Stimulated activated CD4-positive, alpha-beta T cell treated with anti-CD3 and anti-CD28 coated beads, Interleukin-4, amount 100 ng/mL, for 4 hours (primary cell): ENCODE measurements around the gene ANKS1B.
"Not testable (repeated sequence)": the region's sequence is repeated elsewhere in the genome, so short reads cannot be mapped to it uniquely, and the experiment has no call there.

Experiments
- DNase-seq, 2 experiments: peaks; one replicate each; pipeline ENCODE4 v3.0.0-alpha.2; 2020

ANKS1B gene

GRCh38 chr12:99334285-99335056 lies 650.3 kb downstream of the ANKS1B start:
- DNase-seq, result no peak

- DNase-seq, result no peak
These were observed 651.7 kb downstream of the ANKS1B start for GRCh38 chr12:99332936-99333591.

GRCh38 chr12:99330216-99330615 lies 654.5 kb downstream of the ANKS1B start:
- DNase-seq, result no peak

GRCh38 chr12:99321210-99321609 lies 663.5 kb downstream of the ANKS1B start:
- DNase-seq, result not testable (repeated sequence)

GRCh38 chr12:99311373-99311772 lies 673.4 kb downstream of the ANKS1B start:
- no peak for DNase-seq

- no peak for DNase-seq
These were observed 674.9 kb downstream of the ANKS1B start for GRCh38 chr12:99309812-99310211.

- DNase-seq, result no peak
These were observed 681.9 kb downstream of the ANKS1B start for GRCh38 chr12:99302874-99303273.

GRCh38 chr12:99287136-99287535 lies 697.6 kb downstream of the ANKS1B start:
- DNase-seq, result no peak

GRCh38 chr12:99284161-99284560 lies 700.6 kb downstream of the ANKS1B start:
- no peak for DNase-seq

GRCh38 chr12:99282624-99283023 lies 702.1 kb downstream of the ANKS1B start:
- no peak for DNase-seq

GRCh38 chr12:99282086-99282485 lies 702.6 kb downstream of the ANKS1B start:
- no peak for DNase-seq

- DNase-seq, result no peak
These were observed 703.5 kb downstream of the ANKS1B start for GRCh38 chr12:99281277-99281676.

- no peak for DNase-seq
These were observed 705.8 kb downstream of the ANKS1B start for GRCh38 chr12:99278899-99279298.

GRCh38 chr12:99277591-99278379 lies 707.0 kb downstream of the ANKS1B start:
- no peak for DNase-seq

- DNase-seq, result no peak
These were observed 713.7 kb downstream of the ANKS1B start for GRCh38 chr12:99271071-99271470.

GRCh38 chr12:99267038-99267437 lies 717.7 kb downstream of the ANKS1B start:
- DNase-seq, result no peak

- no peak for DNase-seq
These were observed 719.1 kb downstream of the ANKS1B start for GRCh38 chr12:99265648-99266047.

GRCh38 chr12:99261256-99261655 lies 723.5 kb downstream of the ANKS1B start:
- DNase-seq, result no peak

- no peak for DNase-seq
These were observed 724.2 kb downstream of the ANKS1B start for GRCh38 chr12:99260456-99260996.

- DNase-seq, result no peak
These were observed 725.4 kb downstream of the ANKS1B start for GRCh38 chr12:99259040-99259934.

GRCh38 chr12:99257672-99258071 lies 727.1 kb downstream of the ANKS1B start:
- DNase-seq, result no peak

- DNase-seq, result no peak
These were observed 731.7 kb downstream of the ANKS1B start for GRCh38 chr12:99253068-99253467.
